Panc1 (cell line): Measurements from ENCODE around the gene DCC. TPM values are rescaled to one million over a fixed set of nuclear protein-coding genes. Genes with fewer than 3 reads are reported as not detected.

Experiments used
- ATAC-seq: fragments of 200-7000 bp; cut with Tn5 transposase; 2 replicates; pipeline ENCODE4 v1.9.1; 2020; ENCODE audit warnings: mild to moderate bottlenecking, moderate library complexity
- BruUV-seq: library from RNA; stranded (reverse); fragments of 400-500 nt; replicated peaks from 2 replicates; lab custom pipeline; 2021; lab: Mats Ljungman, UMichigan
- CTCF ChIA-PET: fragments of 300-600 bp; sonication (Branson Sonifier 250); formaldehyde crosslinking; loops from one replicate; lab custom pipeline; 2022; ENCODE audit warnings: antibody characterized with exemption; lab: Charles Lee
- POLR2A ChIA-PET: fragments of 300-600 bp; sonication (Branson Sonifier 250); formaldehyde crosslinking; loops from one replicate; lab custom pipeline; 2022; ENCODE audit warnings: antibody characterized with exemption; lab: Charles Lee
- DNase-seq: peaks from one replicate; pipeline ENCODE4 v3.0.0-alpha.2; 2010; ENCODE audit warnings: low read depth, low spot score
- H3K27ac ChIP-seq: 2 replicates; pipeline ENCODE4 v1.5.1; 2011; ENCODE audit warnings: mild to moderate bottlenecking, low read length, inconsistent platforms
- H3K27me3 ChIP-seq: fragments of 200-500 bp; sonication (Bioruptor generic); 2 replicates; pipeline ENCODE4 v1.6.0; 2014; ENCODE audit warnings: low read length, inconsistent platforms; ENCODE audit not compliant: control insufficient read depth, insufficient read depth
- H3K36me3 ChIP-seq: fragments of 200-500 bp; sonication (Bioruptor generic); 2 replicates; pipeline ENCODE4 v1.5.1; 2014; ENCODE audit warnings: inconsistent platforms, mild to moderate bottlenecking, low read length, moderate library complexity; ENCODE audit not compliant: control insufficient read depth, insufficient read depth
- H3K4me1 ChIP-seq: 2 replicates; pipeline ENCODE4 v1.5.1; 2011; ENCODE audit warnings: inconsistent platforms, mild to moderate bottlenecking, low read length, moderate library complexity; ENCODE audit not compliant: control insufficient read depth, insufficient read depth
- H3K4me3 ChIP-seq, 2 experiments: 2 replicates each; pipeline ENCODE4 v1.5.1; 2011 to 2012; ENCODE audit warnings: low read depth in 2 of 2, low read length in 2 of 2, mild to moderate bottlenecking in 2 of 2, inconsistent platforms in 1 of 2, moderate library complexity in 1 of 2
- H3K9me3 ChIP-seq: fragments of 200-500 bp; sonication (Bioruptor generic); 2 replicates; pipeline ENCODE4 v1.5.1; 2014; ENCODE audit warnings: low read depth, mild to moderate bottlenecking, inconsistent platforms, low read length, moderate library complexity; ENCODE audit not compliant: control insufficient read depth, insufficient read depth
- POLR2AphosphoS5 ChIP-seq: IDR thresholded peaks from 2 replicates; pipeline ENCODE4 v1.6.1; 2012; ENCODE audit warnings: mild to moderate bottlenecking, low read depth, low read length, moderate library complexity
- SIN3A ChIP-seq: IDR thresholded peaks from 2 replicates; pipeline ENCODE4 v1.6.1; 2012; ENCODE audit warnings: low read depth, mild to moderate bottlenecking, low read length, moderate library complexity, borderline replicate concordance; ENCODE audit not compliant: insufficient read depth
- TCF7L2 ChIP-seq: IDR thresholded peaks from 2 replicates; pipeline ENCODE4 v1.6.1; 2011; ENCODE audit warnings: mild to moderate bottlenecking, low read depth, low read length, inconsistent platforms
- in situ Hi-C: cut with HindIII; loops from 2 replicates; pipeline ENCODE4 v1.10.0; 2016; ENCODE audit warnings: low sequenced_read_pairs, low pct_unique_long_range_greater_than_20kb
- intact Hi-C: fragments of 100-400 bp; cut with micrococcal nuclease; formaldehyde crosslinking; loops from one replicate; pipeline ENCODE4 v1.10.0; 2022; ENCODE audit not compliant: unreplicated experiment
- total RNA-seq: library from RNA; stranded (reverse); gene quantifications from one replicate; pipeline ENCODE4 v1.2.1, GENCODE V29; 2021; ENCODE audit not compliant: unreplicated experiment
- TF ChIP-seq, protein P1 (sequence below), 2 experiments: IDR thresholded peaks; 2 replicates each; pipeline ENCODE4 v1.6.1; 2011 to 2012; ENCODE audit warnings: low read depth in 2 of 2, control low read depth in 1 of 2, low read length in 1 of 2, mild to moderate bottlenecking in 1 of 2, moderate library complexity in 1 of 2; ENCODE audit not compliant: insufficient read depth in 1 of 2
- TF ChIP-seq, protein P2 (sequence below): fragments of 450-650 bp; IDR thresholded peaks from 2 replicates; pipeline ENCODE4 v1.5.1; 2017; ENCODE audit warnings: mild to moderate bottlenecking

Gene DCC
- total RNA-seq, 1 experiment from 2014 or later, result not detected

DNA sequence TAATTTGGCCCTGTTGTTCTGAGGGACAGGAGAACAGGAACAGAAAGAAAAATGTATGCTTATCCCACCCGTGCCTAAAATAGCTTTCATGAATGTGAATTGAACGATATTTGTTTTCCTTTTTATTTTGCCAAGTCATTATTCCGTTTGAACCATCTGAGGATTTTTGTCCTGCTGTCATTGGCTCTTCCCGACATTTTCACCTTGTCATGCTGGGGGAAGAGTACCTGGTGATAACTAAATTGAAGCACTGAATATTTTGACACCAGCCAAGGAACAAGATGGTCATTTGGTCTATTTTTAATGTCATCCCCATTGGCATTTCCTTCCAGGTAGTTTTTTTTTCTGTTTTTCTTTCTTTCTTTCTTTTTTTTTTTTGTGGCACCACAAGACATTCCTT, 204.1 kb downstream of the DCC start:
- TF ChIP-seq, protein P1, sequence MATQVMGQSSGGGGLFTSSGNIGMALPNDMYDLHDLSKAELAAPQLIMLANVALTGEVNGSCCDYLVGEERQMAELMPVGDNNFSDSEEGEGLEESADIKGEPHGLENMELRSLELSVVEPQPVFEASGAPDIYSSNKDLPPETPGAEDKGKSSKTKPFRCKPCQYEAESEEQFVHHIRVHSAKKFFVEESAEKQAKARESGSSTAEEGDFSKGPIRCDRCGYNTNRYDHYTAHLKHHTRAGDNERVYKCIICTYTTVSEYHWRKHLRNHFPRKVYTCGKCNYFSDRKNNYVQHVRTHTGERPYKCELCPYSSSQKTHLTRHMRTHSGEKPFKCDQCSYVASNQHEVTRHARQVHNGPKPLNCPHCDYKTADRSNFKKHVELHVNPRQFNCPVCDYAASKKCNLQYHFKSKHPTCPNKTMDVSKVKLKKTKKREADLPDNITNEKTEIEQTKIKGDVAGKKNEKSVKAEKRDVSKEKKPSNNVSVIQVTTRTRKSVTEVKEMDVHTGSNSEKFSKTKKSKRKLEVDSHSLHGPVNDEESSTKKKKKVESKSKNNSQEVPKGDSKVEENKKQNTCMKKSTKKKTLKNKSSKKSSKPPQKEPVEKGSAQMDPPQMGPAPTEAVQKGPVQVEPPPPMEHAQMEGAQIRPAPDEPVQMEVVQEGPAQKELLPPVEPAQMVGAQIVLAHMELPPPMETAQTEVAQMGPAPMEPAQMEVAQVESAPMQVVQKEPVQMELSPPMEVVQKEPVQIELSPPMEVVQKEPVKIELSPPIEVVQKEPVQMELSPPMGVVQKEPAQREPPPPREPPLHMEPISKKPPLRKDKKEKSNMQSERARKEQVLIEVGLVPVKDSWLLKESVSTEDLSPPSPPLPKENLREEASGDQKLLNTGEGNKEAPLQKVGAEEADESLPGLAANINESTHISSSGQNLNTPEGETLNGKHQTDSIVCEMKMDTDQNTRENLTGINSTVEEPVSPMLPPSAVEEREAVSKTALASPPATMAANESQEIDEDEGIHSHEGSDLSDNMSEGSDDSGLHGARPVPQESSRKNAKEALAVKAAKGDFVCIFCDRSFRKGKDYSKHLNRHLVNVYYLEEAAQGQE (IDR thresholded peaks at IDR 0.05; ENCODE audit: insufficient read depth in 1 of 2, low read depth in 2 of 2, low read length in 1 of 2), result no peak
- TF ChIP-seq TCF7L2 (no peak), POLR2AphosphoS5 (no peak), SIN3A (no peak)
- TF ChIP-seq, protein P2, sequence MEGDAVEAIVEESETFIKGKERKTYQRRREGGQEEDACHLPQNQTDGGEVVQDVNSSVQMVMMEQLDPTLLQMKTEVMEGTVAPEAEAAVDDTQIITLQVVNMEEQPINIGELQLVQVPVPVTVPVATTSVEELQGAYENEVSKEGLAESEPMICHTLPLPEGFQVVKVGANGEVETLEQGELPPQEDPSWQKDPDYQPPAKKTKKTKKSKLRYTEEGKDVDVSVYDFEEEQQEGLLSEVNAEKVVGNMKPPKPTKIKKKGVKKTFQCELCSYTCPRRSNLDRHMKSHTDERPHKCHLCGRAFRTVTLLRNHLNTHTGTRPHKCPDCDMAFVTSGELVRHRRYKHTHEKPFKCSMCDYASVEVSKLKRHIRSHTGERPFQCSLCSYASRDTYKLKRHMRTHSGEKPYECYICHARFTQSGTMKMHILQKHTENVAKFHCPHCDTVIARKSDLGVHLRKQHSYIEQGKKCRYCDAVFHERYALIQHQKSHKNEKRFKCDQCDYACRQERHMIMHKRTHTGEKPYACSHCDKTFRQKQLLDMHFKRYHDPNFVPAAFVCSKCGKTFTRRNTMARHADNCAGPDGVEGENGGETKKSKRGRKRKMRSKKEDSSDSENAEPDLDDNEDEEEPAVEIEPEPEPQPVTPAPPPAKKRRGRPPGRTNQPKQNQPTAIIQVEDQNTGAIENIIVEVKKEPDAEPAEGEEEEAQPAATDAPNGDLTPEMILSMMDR, result no peak

DNA sequence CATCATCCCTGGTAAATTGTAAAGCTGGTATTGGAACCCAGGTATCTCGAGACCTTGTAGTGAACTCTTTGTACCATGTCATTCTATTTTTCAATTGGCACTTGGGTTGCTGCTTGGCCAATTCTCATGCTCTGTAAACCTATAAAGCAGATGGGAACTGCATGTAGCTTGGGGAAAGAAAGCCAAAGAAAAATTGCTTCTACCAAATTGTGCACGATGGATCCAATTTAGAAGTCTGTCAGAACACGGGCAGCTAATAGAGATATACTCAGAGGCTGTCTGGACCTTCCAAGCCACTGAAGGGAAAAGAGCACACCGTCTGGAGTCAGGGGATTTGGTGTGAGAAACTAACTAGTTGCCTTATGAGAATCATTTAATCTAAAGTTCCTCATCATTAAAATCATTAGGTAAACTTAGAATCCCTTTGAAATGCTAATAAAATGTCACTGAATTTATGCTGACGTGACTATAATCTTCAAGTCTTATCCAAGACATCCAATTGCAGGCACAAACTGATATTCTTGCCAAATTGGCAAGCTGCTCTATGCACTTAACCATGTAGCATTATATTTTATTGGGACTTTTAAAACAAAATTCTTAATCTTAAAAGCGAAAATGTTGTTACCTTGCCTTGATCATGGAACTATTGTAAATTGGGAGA, 206.8 kb downstream of the DCC start:
- ATAC-seq (no peak), DNase-seq (no peak)
- intact Hi-C loops, result no loop called here
- Histone ChIP-seq H3K9me3 (no peaks in the 10 kb centered on the region), H3K27me3 (no peaks in the 10 kb centered on the region), H3K4me3 (no peak overlapping the region), H3K36me3 (no peaks in the 10 kb centered on the region), H3K27ac (no peak overlapping the region), H3K4me1 (no peaks in the 10 kb centered on the region)
- ChIA-PET POLR2A (no interaction called here), CTCF (no interaction called here)
- in situ Hi-C loops, result no loop called here
- TF ChIP-seq, protein P1 (IDR thresholded peaks at IDR 0.05; ENCODE audit: insufficient read depth in 1 of 2, low read depth in 2 of 2, low read length in 1 of 2), result no peak
- TF ChIP-seq TCF7L2 (no peak), POLR2AphosphoS5 (no peak), SIN3A (no peak)
- TF ChIP-seq, protein P2, result no peak
- no TSS peak for BruUV-seq

More for the DNA sequence above, 204.1 kb downstream of the DCC start:
- ChIA-PET CTCF (no interaction called here), POLR2A (interaction anchor here (0.6 kb wide), 1 partner anchor 47 kb away, joined by 3 read pairs; no protein-coding TSS in a partner anchor)
- no peaks in the 10 kb centered on the region for H3K27me3 ChIP-seq
- H3K27ac ChIP-seq, result no peak overlapping the region
- H3K9me3 ChIP-seq, result no peaks in the 10 kb centered on the region
- in situ Hi-C loops (no loop called here), intact Hi-C loops (no loop called here)
- no peak for ATAC-seq
- H3K4me3 ChIP-seq, result no peak overlapping the region
- no peak for DNase-seq
- BruUV-seq, result no TSS peak
- no peaks in the 10 kb centered on the region for H3K36me3 ChIP-seq
- H3K4me1 ChIP-seq, result no peaks in the 10 kb centered on the region
